ENCODE measurements around the gene CNIH2.

The CNIH2 gene

GRCh38 chr11:66263785-66264184, 14.2 kb upstream of the CNIH2 start:
- H3K36me3 ChIP-seq (ENCODE audit: control insufficient read depth in 2 of 2, insufficient read depth in 1 of 2, low read length in 2 of 2): peaks cover 3 to 79% of the 10 kb centered on the region in 2 experiments; a peak in 1 of 3 replicates
- TF ChIP-seq PATZ1 (tag by site-specific recombination; IDR thresholded peaks at IDR 0.05) (no peak), ZNF248 (tag by site-specific recombination; IDR thresholded peaks at IDR 0.05) (no peak), EGR2 (tag by site-specific recombination; IDR thresholded peaks at IDR 0.05; ENCODE audit: low read depth) (no peak), ZNF394 (tag by site-specific recombination; IDR thresholded peaks at IDR 0.05; ENCODE audit: borderline replicate concordance) (no peak), ZNF366 (tag by site-specific recombination; conservative IDR thresholded peaks at IDR 0.05) (no peak), ZNF404 (tag by site-specific recombination; IDR thresholded peaks at IDR 0.05) (no peak), TSHZ1 (tag by site-specific recombination; IDR thresholded peaks at IDR 0.05; ENCODE audit: borderline replicate concordance) (no peak), GLIS1 (tag by site-specific recombination; IDR thresholded peaks at IDR 0.05) (no peak), ZNF202 (tag by site-specific recombination; IDR thresholded peaks at IDR 0.05; ENCODE audit: borderline replicate concordance) (no peak)
- H3K4me3 ChIP-seq (ENCODE audit: low read depth, low read length): no peak overlapping the region
- H3K9me3 ChIP-seq (ENCODE audit: control insufficient read depth, insufficient read depth, low read depth, low read length): no peaks in the 10 kb centered on the region
- H3K4me1 ChIP-seq (ENCODE audit: control insufficient read depth, insufficient read depth, low read length): no peaks in the 10 kb centered on the region
- ChIA-PET POLR2A (interaction anchor here (1.2 to 1.4 kb wide), 2 partner anchors 26 to 42 kb away, joined by 3 to 7 read pairs; partner anchors contain the start of gene YIF1A), CTCF (interaction anchor here (0.6 to 2.5 kb wide), 5 partner anchors 22 to 212 kb away, joined by 3 to 15 read pairs (median 4); partner anchors contain the start of gene SF3B2)
- H3K27ac ChIP-seq (ENCODE audit: extremely low read depth, low read depth, low read length): no peak overlapping the region

GRCh38 chr11:66264383-66264782, 13.6 kb upstream of the CNIH2 start:
- no peaks in the 10 kb centered on the region for H3K9me3 ChIP-seq (ENCODE audit: control insufficient read depth, insufficient read depth, low read depth, low read length)
- no peak overlapping the region for H3K4me3 ChIP-seq (ENCODE audit: low read depth, low read length)
- ChIA-PET CTCF (interaction anchor here (0.6 to 1.1 kb wide), 5 partner anchors 11 to 400 kb away, joined by 3 to 4 read pairs (median 3); partner anchors contain the start of gene SF3B2), POLR2A (interaction anchor here (1.4 kb wide), 1 partner anchor 25 kb away, joined by 7 read pairs; the partner anchor contains the start of gene YIF1A)
- H3K27ac ChIP-seq (ENCODE audit: extremely low read depth, low read depth, low read length): no peak overlapping the region
- peaks cover 3 to 75% of the 10 kb centered on the region in 2 experiments; a peak in 1 of 3 replicates for H3K36me3 ChIP-seq (ENCODE audit: control insufficient read depth in 2 of 2, insufficient read depth in 1 of 2, low read length in 2 of 2)
- no peaks in the 10 kb centered on the region for H3K4me1 ChIP-seq (ENCODE audit: control insufficient read depth, insufficient read depth, low read length)
- TF ChIP-seq ZNF426 (tag by site-specific recombination; IDR thresholded peaks at IDR 0.05) (no peak), ZBTB6 (tag by site-specific recombination; IDR thresholded peaks at IDR 0.05) (no peak), MEIS1 (CRISPR knock-in tag; IDR thresholded peaks at IDR 0.05; ENCODE audit: borderline replicate concordance) (no peak), HIC1 (tag by site-specific recombination; IDR thresholded peaks at IDR 0.05) (no peak), KLF1 (tag by site-specific recombination; IDR thresholded peaks at IDR 0.05) (no peak), ZNF580 (tag by site-specific recombination; IDR thresholded peaks at IDR 0.05) (no peak), ZNF639 (tag by site-specific recombination; IDR thresholded peaks at IDR 0.05) (no peak), ZNF280C (tag by site-specific recombination; IDR thresholded peaks at IDR 0.05) (no peak), ZNF23 (tag by site-specific recombination; IDR thresholded peaks at IDR 0.05; ENCODE audit: borderline replicate concordance) (no peak), ZBTB1 (tag by site-specific recombination; IDR thresholded peaks at IDR 0.05) (no peak), HOXA7 (CRISPR knock-in tag; IDR thresholded peaks at IDR 0.05; ENCODE audit: borderline replicate concordance) (no peak), ZNF16 (tag by site-specific recombination; IDR thresholded peaks at IDR 0.05; ENCODE audit: low read depth) (no peak)
